ENCODE results near the gene FAM83C. TPM values are rescaled to one million over a fixed set of nuclear protein-coding genes. Genes with fewer than 3 reads are reported as not detected.

Gene FAM83C
- total RNA-seq, result not detected in 2 replicates

DNA sequence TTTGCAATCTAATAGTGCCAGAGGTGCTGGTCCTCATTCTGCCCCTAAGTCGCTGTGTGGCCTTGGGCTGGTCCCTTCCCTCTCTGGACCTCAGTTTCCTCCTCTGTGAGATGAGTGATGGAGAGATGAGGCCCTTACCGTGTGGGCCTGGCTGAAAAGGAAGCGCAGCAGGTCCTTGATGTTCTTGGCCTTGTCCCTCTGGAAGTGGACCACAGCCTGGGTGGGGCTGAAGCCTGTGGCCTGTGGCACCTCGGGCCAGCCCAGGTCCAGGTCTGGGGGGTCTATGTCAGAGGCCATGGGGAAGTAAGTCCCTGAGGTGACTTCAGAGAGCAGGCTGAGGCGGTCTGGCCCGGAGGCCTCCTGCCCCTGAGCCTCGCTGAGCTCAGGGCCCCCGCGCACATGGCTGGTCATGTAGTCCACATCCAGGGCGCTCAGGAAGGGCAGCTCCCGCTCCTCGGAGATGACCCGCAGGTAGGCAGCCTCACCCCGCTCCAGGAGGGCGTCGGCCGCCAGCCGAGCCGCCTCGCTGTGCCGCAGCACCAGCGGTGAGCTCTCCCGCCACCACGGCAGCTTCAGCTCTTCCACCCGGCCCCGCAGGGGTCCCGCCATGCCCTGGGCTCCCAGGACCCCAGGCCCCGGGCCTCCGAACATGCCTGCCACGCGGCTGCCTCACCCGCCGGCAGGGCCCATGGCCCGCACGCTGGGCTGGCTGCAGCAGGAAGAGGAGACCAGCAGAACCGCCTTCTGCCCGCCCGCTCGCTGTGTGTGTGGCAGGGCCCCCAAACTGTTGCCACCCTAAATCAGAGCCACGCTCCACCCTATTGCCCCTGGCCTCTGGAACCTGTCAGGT lies at the start of gene FAM83C:
TSS of gene FAM83C (minus strand) at position 772 of the 850 bp plus-strand sequence. CDS start at position 651, 121 bp downstream.

DNA sequence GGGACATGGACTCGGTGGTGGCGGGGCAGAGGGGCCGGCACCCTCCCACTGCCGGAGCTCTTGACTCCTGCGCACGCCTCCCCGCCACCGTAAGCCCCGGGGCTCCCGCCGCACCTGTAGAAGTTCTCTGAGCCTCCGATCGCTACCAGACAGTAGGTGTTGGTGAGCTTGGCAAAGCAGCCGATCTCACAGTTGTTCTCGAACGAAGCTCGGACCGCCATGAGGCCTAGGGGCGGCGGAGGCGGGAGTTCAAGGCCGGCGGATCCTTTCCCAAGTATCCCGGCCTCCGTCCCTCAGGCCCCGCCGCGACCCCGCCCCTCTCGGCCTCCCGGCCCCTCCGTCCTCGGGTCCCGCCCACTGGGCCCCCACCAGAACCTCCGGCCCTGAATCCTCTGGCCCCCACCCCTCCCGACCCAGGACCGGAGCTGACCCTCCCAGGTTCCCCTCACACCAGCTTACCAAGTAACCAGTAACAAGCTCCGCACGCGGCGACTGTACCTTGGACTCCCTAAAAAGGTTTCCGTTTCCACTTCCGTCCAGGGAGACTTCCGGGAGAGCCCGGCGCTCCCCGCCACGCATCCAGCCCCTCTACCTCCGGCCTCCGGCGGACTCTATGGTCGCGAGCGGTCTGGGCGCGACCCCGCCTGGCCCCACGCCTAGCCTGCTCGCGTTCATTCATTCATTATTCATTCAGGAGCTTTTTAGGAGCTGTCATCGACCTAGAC lies 7.8 kb downstream of the FAM83C start, which contains the start of gene EIF6:
TSS of gene EIF6 (minus strand) at position 506 of the 725 bp plus-strand sequence. CDS start at position 221, 285 bp downstream.

DNA sequence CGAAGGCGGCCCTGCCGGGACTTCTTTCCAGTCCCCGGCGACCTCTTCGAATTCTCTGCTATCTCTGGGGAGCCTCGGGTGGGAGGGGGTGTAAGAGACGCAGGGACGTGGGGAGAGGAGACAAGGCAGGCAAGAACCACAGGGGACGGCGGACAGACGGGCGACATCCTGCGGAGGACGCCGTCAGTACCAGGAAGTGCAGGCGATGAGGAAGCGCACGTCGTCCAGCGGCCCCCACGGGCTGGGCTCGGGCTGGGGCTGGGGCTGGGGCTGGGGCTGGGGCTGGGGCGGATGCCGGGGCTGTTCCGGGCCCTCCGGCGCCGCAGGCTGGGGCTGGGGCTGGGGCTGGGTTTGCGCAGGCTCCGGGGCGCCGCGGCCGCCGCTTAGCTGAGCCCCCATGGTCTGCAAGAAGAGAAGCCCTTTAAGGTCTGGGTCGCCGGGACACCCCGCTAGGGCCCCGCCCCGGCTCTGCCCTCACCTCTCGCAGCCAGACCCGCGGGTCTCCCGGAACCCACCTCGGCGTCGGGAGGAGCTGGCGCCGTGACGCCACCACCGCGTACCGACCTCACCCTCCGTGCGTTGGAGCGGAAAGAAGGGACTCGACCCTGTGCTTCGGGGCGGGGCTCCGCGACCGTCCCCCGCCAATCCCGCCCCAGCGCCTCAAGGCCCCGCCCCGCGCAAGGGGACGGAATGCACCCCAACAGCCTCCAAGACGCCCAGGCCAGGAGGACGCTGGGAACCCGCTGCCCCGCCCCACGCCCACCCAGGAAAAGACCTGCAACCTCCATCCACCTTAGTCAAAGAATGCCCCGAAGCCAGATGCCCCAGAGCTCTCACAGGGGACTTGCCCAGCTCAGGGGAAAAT lies 14.5 kb downstream of the FAM83C start, which contains the start of gene MMP24OS:
TSS of gene MMP24OS (minus strand) at position 592 of the 865 bp plus-strand sequence. CDS start at position 399, 193 bp downstream.

Other genes starting within 250 kb of the FAM83C start
- 65.0 and 75.5 TPM in 2 replicates for gene TRPC4AP, start 199.6 kb downstream of the FAM83C start, total RNA-seq
- 32.7 and 35.0 TPM in 2 replicates for gene EDEM2, start 145.1 kb downstream of the FAM83C start, total RNA-seq
- gene PROCR, start 120.4 kb downstream of the FAM83C start, total RNA-seq, result 136 and 137 TPM in 2 replicates
- under 0.01 TPM in 2 replicates for gene MMP24, start 65.7 kb downstream of the FAM83C start, total RNA-seq
- 11.9 and 14.7 TPM in 2 replicates for gene MMP24OS, start 14.3 kb downstream of the FAM83C start, total RNA-seq
- 124 and 156 TPM in 2 replicates for gene EIF6, start 7.7 kb downstream of the FAM83C start, total RNA-seq
- 22.0 and 24.2 TPM in 2 replicates for gene UQCC1, start 119.5 kb upstream of the FAM83C start, total RNA-seq
- 2.5 and 5.5 TPM in 2 replicates for gene GDF5, start 145.8 kb upstream of the FAM83C start, total RNA-seq
- 14.7 and 18.8 TPM in 2 replicates for gene CEP250, start 163.2 kb upstream of the FAM83C start, total RNA-seq
- gene C20orf173, start 237.2 kb upstream of the FAM83C start, total RNA-seq, result not detected in 2 replicates
- gene ERGIC3, start 249.7 kb upstream of the FAM83C start, total RNA-seq, result 201 and 346 TPM in 2 replicates

All from subcutaneous preadipocyte (primary cell).